Calu3 (cell line): ENCODE results near the gene ARVCF. TPM values are rescaled to one million over a fixed set of nuclear protein-coding genes. Genes with fewer than 3 reads are reported as not detected.

ENCODE experiments used
- BruUV-seq: library from RNA; stranded (reverse); fragments of 400-500 nt; replicated peaks from 2 replicates; lab custom pipeline; 2021; lab: Mats Ljungman, UMichigan
- CTCF ChIA-PET: fragments of 300-600 bp; sonication (Branson Sonifier 250); formaldehyde crosslinking; loops from one replicate; lab custom pipeline; 2022; ENCODE audit warnings: antibody characterized with exemption; lab: Charles Lee
- DNase-seq: peaks from one replicate; pipeline ENCODE4 v3.0.0; 2022
- H3K27ac Mint-ChIP-seq: one replicate; pipeline ENCODE4 v1.8.0; 2022; ENCODE audit warnings: mixed read lengths; ENCODE audit not compliant: unreplicated experiment
- H3K27me3 Mint-ChIP-seq: one replicate; pipeline ENCODE4 v1.8.0; 2022; ENCODE audit warnings: mixed read lengths; ENCODE audit not compliant: unreplicated experiment
- H3K36me3 Mint-ChIP-seq: one replicate; pipeline ENCODE4 v1.8.0; 2022; ENCODE audit warnings: mild to moderate bottlenecking, moderate library complexity, mixed read lengths; ENCODE audit not compliant: insufficient read depth, unreplicated experiment
- H3K4me1 Mint-ChIP-seq: one replicate; pipeline ENCODE4 v1.8.0; 2022; ENCODE audit warnings: mild to moderate bottlenecking, low read depth, mixed read lengths; ENCODE audit not compliant: unreplicated experiment
- H3K4me3 Mint-ChIP-seq: one replicate; pipeline ENCODE4 v1.8.0; 2022; ENCODE audit warnings: mild to moderate bottlenecking, low read depth, moderate library complexity, mixed read lengths; ENCODE audit not compliant: unreplicated experiment
- H3K9me3 Mint-ChIP-seq: one replicate; pipeline ENCODE4 v1.8.0; 2022; ENCODE audit warnings: low read depth, mixed read lengths; ENCODE audit not compliant: unreplicated experiment
- CTCF ChIP-seq: fragments of 200-600 bp; IDR thresholded peaks from one replicate; pipeline ENCODE4 v1.8.0; 2022; ENCODE audit warnings: antibody characterized with exemption; ENCODE audit not compliant: unreplicated experiment
- intact Hi-C: fragments of 100-400 bp; cut with micrococcal nuclease; formaldehyde crosslinking; loops from one replicate; pipeline ENCODE4 v1.10.0; 2022; ENCODE audit not compliant: unreplicated experiment
- total RNA-seq: library from RNA; stranded (reverse); gene quantifications from 2 replicates; pipeline ENCODE4 v1.2.3, GENCODE V29; 2022

ARVCF gene
- total RNA-seq, 1 experiment from 2014 or later: 19.7 TPM

- no peak for TF ChIP-seq CTCF
- no TSS peak for BruUV-seq
- Mint-ChIP-seq H3K4me3 (no peak overlapping the region), H3K4me1 (peaks cover 7% of the 10 kb centered on the region), H3K27ac (no peak overlapping the region), H3K36me3 (peaks cover 7% of the 10 kb centered on the region), H3K27me3 (no peaks in the 10 kb centered on the region), H3K9me3 (no peaks in the 10 kb centered on the region)
- intact Hi-C loops: loop anchor here (5.0 kb wide), 1 partner anchor 38 kb away; no protein-coding TSS in a partner anchor
- no peak for DNase-seq
- CTCF ChIA-PET: interaction anchor here (0.6 to 0.9 kb wide), 2 partner anchors 19 to 770 kb away, joined by 3 read pairs; no protein-coding TSS in a partner anchor
These were observed 6.1 kb downstream of the ARVCF start for GRCh38 chr22:20010307-20011122.

GRCh38 chr22:20009582-20010306 lies 6.9 kb downstream of the ARVCF start:
- CTCF ChIA-PET: interaction anchor here (0.9 kb wide), 1 partner anchor 18 kb away, joined by 3 read pairs; no protein-coding TSS in a partner anchor

DNA sequence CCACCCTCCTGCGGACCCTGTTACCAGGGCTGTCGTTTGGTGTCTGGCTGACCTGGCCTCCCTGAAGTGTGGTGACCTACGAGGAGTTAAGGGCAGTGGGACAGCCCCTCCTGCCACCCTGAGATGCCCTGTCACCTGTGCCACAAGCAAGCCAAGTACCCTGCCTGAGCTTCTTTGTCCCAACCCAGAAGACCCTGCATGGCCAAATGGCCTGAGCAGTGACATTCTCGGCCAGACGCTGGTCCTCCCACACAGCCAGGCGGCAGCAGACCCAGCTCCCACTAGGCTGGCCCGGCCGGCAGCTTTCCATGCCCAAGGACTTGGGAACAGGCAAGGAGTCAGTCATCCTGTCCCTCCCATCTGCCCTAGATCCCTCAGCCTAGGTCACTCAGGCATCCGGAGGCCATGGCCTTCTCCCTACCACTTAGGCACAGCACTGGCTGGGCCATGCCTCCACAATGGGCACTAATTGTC lies 7.6 kb downstream of the ARVCF start:
- no TSS peak for BruUV-seq

More at GRCh38 chr22:20009582-20010306, 6.9 kb downstream of the ARVCF start:
- no TSS peak for BruUV-seq
- no peak overlapping the region for H3K27ac Mint-ChIP-seq
- H3K4me3 Mint-ChIP-seq: no peak overlapping the region
- peaks cover under 1% of the 10 kb centered on the region for H3K4me1 Mint-ChIP-seq
- no peaks in the 10 kb centered on the region for H3K27me3 Mint-ChIP-seq
- H3K36me3 Mint-ChIP-seq: peaks cover 5% of the 10 kb centered on the region
- intact Hi-C loops: loop anchor here (5.0 kb wide), 1 partner anchor 37 kb away; no protein-coding TSS in a partner anchor
- no peak for TF ChIP-seq CTCF
- DNase-seq: no peak
- peaks cover 2% of the 10 kb centered on the region for H3K9me3 Mint-ChIP-seq

More for the DNA sequence above, 7.6 kb downstream of the ARVCF start:
- intact Hi-C loops: no loop called here
- no peak overlapping the region for H3K4me3 Mint-ChIP-seq
- H3K27ac Mint-ChIP-seq: no peak overlapping the region
- TF ChIP-seq CTCF: no peak
- CTCF ChIA-PET: no interaction called here
- H3K9me3 Mint-ChIP-seq: peaks cover 3% of the 10 kb centered on the region
- no peaks in the 10 kb centered on the region for H3K27me3 Mint-ChIP-seq
- peaks cover 5% of the 10 kb centered on the region for H3K36me3 Mint-ChIP-seq
- no peaks in the 10 kb centered on the region for H3K4me1 Mint-ChIP-seq
- no peak for DNase-seq
